HG03135 (cell line): Measurements from ENCODE around the gene AQP12A.
"Not testable (repeated sequence)": the region's sequence is repeated elsewhere in the genome, so short reads cannot be mapped to it uniquely, and the experiment has no call there.

Source experiments
- ATAC-seq: cut with Tn5 transposase; IDR thresholded peaks from one replicate; pipeline ENCODE4 v1.9.1; 2021; ENCODE audit warnings: mild to moderate bottlenecking, moderate library complexity; ENCODE audit not compliant: unreplicated experiment

AQP12A gene

GRCh38 chr2:240691631-240692420 is at the start of gene AQP12A:
AQP12A (plus strand) TSS chr2:240691866; CDS start chr2:240691914, 48 bp downstream.
- ATAC-seq = not testable (repeated sequence)

GRCh38 chr2:240642061-240642805 is 49.4 kb upstream of the AQP12A start:
- no peak for ATAC-seq

- ATAC-seq = no peak
Measured at GRCh38 chr2:240642806-240643092, 48.9 kb upstream of the AQP12A start.

GRCh38 chr2:240643093-240643810 is 48.4 kb upstream of the AQP12A start:
- no peak for ATAC-seq

GRCh38 chr2:240643811-240644150 is 47.9 kb upstream of the AQP12A start:
- ATAC-seq = no peak

GRCh38 chr2:240644171-240644651 is 47.5 kb upstream of the AQP12A start:
- no peak for ATAC-seq

- no peak for ATAC-seq
Measured at GRCh38 chr2:240644859-240645301, 46.8 kb upstream of the AQP12A start.

GRCh38 chr2:240645346-240645745 is 46.3 kb upstream of the AQP12A start:
- no peak for ATAC-seq

- no peak for ATAC-seq
Measured at GRCh38 chr2:240645801-240646175, 45.9 kb upstream of the AQP12A start.

- ATAC-seq = no peak
Measured at GRCh38 chr2:240646176-240646899, 45.3 kb upstream of the AQP12A start.

- ATAC-seq = no peak
Measured at GRCh38 chr2:240646900-240647502, 44.7 kb upstream of the AQP12A start.

GRCh38 chr2:240647503-240648154 is 44.0 kb upstream of the AQP12A start:
- no peak for ATAC-seq

GRCh38 chr2:240648155-240648649 is 43.5 kb upstream of the AQP12A start:
- no peak for ATAC-seq

- no peak for ATAC-seq
Measured at GRCh38 chr2:240648650-240649275, 42.9 kb upstream of the AQP12A start.

GRCh38 chr2:240649331-240649730 is 42.3 kb upstream of the AQP12A start:
- ATAC-seq = no peak

GRCh38 chr2:240650254-240650965 is 41.3 kb upstream of the AQP12A start:
- ATAC-seq = no peak

- ATAC-seq = no peak
Measured at GRCh38 chr2:240651185-240651584, 40.5 kb upstream of the AQP12A start.

- peak; percentile 51 for ATAC-seq
Measured at GRCh38 chr2:240655931-240656886, 35.5 kb upstream of the AQP12A start.
